ENCODE data around the gene ATP5F1E.

The ATP5F1E gene

DNA sequence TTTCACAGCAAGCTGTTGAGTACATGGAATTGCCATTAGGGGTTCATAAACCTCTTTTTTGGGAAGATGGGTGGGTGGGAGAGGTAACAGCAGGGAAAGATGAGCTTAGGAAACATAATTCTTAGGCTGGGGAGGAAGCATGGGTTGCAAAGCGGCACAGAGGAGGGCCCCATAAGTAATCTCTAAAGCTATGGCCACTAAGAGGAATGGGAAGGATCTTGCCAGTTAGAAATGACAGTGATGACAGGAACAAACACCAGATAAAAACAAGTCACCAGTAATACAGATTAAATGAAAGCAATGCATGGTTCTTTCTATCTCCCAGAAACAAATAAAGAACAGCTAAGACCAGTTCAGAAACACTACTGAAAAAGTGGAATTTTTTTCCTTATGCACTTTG lies 41.4 kb upstream of the ATP5F1E start:
- in situ Hi-C loops (cut with HindIII; ENCODE audit: low sequenced_read_pairs), result no loop called here
- no peak for DNase-seq (ENCODE audit: low read depth, low spot score)
- no peak for TF ChIP-seq CTCF (IDR thresholded peaks at IDR 0.05; ENCODE audit: low read depth, low read length)

DNA sequence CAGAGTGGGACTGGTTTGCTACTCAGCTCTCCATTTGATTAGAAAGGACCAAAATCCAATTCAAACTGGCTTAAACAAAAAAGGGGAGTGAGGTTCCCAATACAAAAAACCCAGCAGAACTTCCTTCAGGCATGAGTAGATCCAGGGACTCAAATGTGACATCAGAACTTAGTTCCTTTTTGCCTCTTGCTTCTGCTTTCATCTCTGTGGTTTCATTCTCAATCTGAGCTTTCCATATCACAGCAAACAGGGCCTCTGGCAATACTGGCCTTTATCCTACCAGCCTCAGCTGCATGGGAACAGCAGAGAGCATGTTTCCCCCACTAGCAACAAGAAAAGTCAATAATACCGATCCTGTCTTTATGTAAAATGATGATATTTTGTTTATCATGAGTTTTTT lies 39.1 kb upstream of the ATP5F1E start:
- H3K4me3 ChIP-seq (ENCODE audit: low read depth, low read length), result no peak overlapping the region
- in situ Hi-C loops (cut with HindIII; ENCODE audit: low sequenced_read_pairs), result no loop called here
- no peak for TF ChIP-seq CTCF (IDR thresholded peaks at IDR 0.05; ENCODE audit: low read depth, low read length)
- no peak for DNase-seq (ENCODE audit: low read depth, low spot score)

More for the DNA sequence above, 41.4 kb upstream of the ATP5F1E start:
- H3K4me3 ChIP-seq (ENCODE audit: low read depth, low read length), result no peak overlapping the region

- H3K4me3 ChIP-seq (ENCODE audit: low read depth, low read length), result no peak overlapping the region
- DNase-seq (ENCODE audit: low read depth, low spot score), result no peak
- no peak for TF ChIP-seq CTCF (IDR thresholded peaks at IDR 0.05; ENCODE audit: low read depth, low read length)
- in situ Hi-C loops (cut with HindIII; ENCODE audit: low sequenced_read_pairs), result no loop called here
Observed at GRCh38 chr20:59069026-59069425, 36.9 kb upstream of the ATP5F1E start.

DNA sequence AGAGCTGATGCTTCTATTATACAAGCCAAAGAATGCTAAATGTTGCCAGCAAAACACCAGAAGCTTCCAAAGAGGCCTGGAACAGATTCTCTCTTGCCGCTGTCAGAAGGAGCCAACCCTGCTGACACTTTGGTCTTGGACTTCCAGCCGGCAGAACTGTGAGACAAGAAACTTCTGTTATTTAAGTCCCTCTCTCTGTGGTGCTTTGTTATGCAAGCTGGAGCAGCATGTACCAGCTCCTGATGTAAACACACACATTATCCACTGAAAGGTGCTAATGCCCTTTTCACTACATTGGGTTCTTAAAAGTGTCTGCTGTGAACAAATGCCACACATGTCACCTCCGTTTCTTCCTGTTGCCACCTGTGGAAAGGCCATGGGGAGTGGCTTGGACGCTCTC lies 36.4 kb upstream of the ATP5F1E start:
- in situ Hi-C loops (cut with HindIII; ENCODE audit: low sequenced_read_pairs), result no loop called here
- TF ChIP-seq CTCF (IDR thresholded peaks at IDR 0.05; ENCODE audit: low read depth, low read length), result no peak
- no peak for DNase-seq (ENCODE audit: low read depth, low spot score)
- no peak overlapping the region for H3K4me3 ChIP-seq (ENCODE audit: low read depth, low read length)

- no peak overlapping the region for H3K4me3 ChIP-seq (ENCODE audit: low read depth, low read length)
- in situ Hi-C loops (cut with HindIII; ENCODE audit: low sequenced_read_pairs), result no loop called here
- TF ChIP-seq CTCF (IDR thresholded peaks at IDR 0.05; ENCODE audit: low read depth, low read length), result no peak
- DNase-seq (ENCODE audit: low read depth, low spot score), result no peak
Observed at GRCh38 chr20:59064214-59064722, 32.1 kb upstream of the ATP5F1E start.

DNA sequence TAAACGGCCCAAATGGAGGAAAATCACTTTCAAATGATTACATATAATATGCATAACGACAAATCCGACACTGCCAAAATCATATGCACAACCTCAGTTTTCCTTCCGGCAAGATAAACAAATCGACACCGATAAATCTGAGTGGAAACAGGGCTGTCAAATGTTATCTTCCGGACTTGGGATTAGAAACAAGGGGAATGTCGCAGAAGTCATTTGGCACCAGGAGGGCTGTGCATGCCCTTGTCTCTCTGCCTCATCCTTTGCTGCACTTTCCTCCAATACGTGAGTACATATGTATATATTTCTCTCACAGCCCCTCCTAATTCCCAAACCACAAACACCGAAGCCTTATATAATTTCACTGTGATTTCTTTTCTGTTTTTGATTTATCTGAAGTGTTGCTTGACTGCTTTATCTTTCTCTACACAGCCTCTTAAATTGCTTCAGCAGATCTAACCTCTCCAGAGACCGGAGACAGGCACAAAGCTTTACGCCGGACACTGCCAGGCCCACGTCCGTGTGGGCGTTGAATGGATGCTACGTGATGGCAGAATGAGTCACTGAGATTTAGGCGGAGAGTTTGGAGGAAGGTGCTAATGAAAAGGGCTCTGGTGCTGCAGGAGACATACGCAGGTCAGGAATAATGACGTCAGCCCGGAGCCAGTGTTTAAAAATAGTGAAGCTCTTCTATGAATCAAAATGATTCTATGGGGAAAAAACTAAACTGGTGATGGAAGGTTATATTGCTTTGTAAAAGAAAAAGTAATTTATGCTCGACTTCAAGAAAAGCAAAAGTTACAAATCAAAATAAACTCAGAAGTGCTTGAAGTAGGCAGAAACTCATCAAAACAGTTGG lies 31.5 kb upstream of the ATP5F1E start:
- H3K4me3 ChIP-seq (ENCODE audit: low read depth, low read length), result no peak overlapping the region
- TF ChIP-seq CTCF (IDR thresholded peaks at IDR 0.05; ENCODE audit: low read depth, low read length), result no peak
- peak; percentile 59 for DNase-seq (ENCODE audit: low read depth, low spot score)
- in situ Hi-C loops (cut with HindIII; ENCODE audit: low sequenced_read_pairs), result no loop called here
